BLaER1 treated with 17β-estradiol and CSF1 and Interleukin-3, amounts not matched to agents 10 nM and 100 nM (cell line): Measurements from ENCODE around the gene ST6GAL1.

Source experiments
- H3K27ac ChIP-seq, 11 experiments: shearing (Covaris generic); formaldehyde crosslinking; 2 replicates each; pipeline ENCODE4 v1.8.1; 2022
- H3K27me3 ChIP-seq, 11 experiments: shearing (Covaris generic); formaldehyde crosslinking; 2 replicates each; pipeline ENCODE4 v1.8.1; 2022
- H3K36me3 ChIP-seq, 11 experiments: shearing (Covaris generic); formaldehyde crosslinking; 2 replicates each; pipeline ENCODE4 v1.8.1; 2022
- H3K4me1 ChIP-seq, 10 experiments: shearing (Covaris generic); formaldehyde crosslinking; 2 replicates each; pipeline ENCODE4 v1.8.1; 2022
- H3K4me2 ChIP-seq, 11 experiments: shearing (Covaris generic); formaldehyde crosslinking; 2 replicates each; pipeline ENCODE4 v1.8.1; 2022
- H3K4me3 ChIP-seq, 10 experiments: shearing (Covaris generic); formaldehyde crosslinking; 2 replicates each; pipeline ENCODE4 v1.8.1; 2022
- H3K9ac ChIP-seq, 11 experiments: shearing (Covaris generic); formaldehyde crosslinking; 2 replicates each; pipeline ENCODE4 v1.8.1; 2022
- H3K9me3 ChIP-seq, 11 experiments: shearing (Covaris generic); formaldehyde crosslinking; replicated peaks in 1 of 11; 2 replicates each; pipeline ENCODE4 v1.8.1; 2022
- H4K20me1 ChIP-seq, 11 experiments: shearing (Covaris generic); formaldehyde crosslinking; 2 replicates each; pipeline ENCODE4 v1.8.1; 2022
- Cebpa-rat ChIP-seq, 11 experiments: shearing (Covaris generic); IDR thresholded peaks; 2 replicates each; pipeline ENCODE4 v1.8.1; 2022

The ST6GAL1 gene

DNA sequence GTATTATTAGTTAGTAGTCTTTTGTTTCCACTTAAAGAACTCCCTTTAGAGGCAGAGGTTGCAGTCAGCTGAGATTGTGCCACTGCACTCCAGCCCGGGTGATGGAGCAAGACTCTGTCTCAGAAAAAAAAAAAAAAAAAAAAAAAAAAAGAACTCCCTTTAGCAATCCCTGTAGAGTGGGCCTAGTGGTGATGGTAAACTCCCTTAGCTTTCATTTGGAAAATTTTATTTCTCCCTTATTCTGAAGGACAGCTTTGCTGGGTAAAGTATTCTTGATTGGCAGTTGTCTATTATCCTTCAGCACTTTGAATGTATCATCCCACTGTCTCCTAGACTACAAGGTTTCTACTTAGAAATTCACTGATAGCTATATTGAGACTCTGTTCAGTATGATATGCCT lies 163.0 kb downstream of the ST6GAL1 start:
- no peak for TF ChIP-seq Cebpa-rat (IDR thresholded peaks at IDR 0.05)
- no peaks in the 10 kb centered on the region for H3K4me1 ChIP-seq
- no peak overlapping the region for H3K4me2 ChIP-seq
- H3K36me3 ChIP-seq = peaks cover 0 to 10% (median 0%) of the 10 kb centered on the region in 11 experiments; a peak in 5 of 22 replicates
- H3K27ac ChIP-seq = no peak overlapping the region
- peaks cover 49 to 85% (median 65%) of the 10 kb centered on the region in 11 experiments for H3K9me3 ChIP-seq
- H4K20me1 ChIP-seq = no peaks in the 10 kb centered on the region
- no peaks in the 10 kb centered on the region for H3K27me3 ChIP-seq
- no peak overlapping the region for H3K9ac ChIP-seq
- no peak overlapping the region for H3K4me3 ChIP-seq

GRCh38 chr3:187098923-187099512 lies 168.7 kb downstream of the ST6GAL1 start:
- no peaks in the 10 kb centered on the region for H4K20me1 ChIP-seq
- no peak for TF ChIP-seq Cebpa-rat (IDR thresholded peaks at IDR 0.05)
- no peak overlapping the region for H3K9ac ChIP-seq
- peaks cover 0 to 10% (median 0%) of the 10 kb centered on the region in 11 experiments; a peak in 5 of 22 replicates for H3K36me3 ChIP-seq
- H3K27ac ChIP-seq = no peak overlapping the region
- H3K27me3 ChIP-seq = no peaks in the 10 kb centered on the region
- H3K4me2 ChIP-seq = no peak overlapping the region
- no peak overlapping the region for H3K4me3 ChIP-seq
- peaks cover 6 to 18% (median 13%) of the 10 kb centered on the region in 10 experiments for H3K4me1 ChIP-seq
- peaks cover 35 to 66% (median 54%) of the 10 kb centered on the region in 11 experiments for H3K9me3 ChIP-seq

GRCh38 chr3:187101184-187102072 lies 171.1 kb downstream of the ST6GAL1 start:
- Histone ChIP-seq H4K20me1 (no peaks in the 10 kb centered on the region), H3K36me3 (no peaks in the 10 kb centered on the region), H3K4me3 (no peak overlapping the region), H3K9me3 (peaks cover 14 to 42% (median 31%) of the 10 kb centered on the region in 11 experiments), H3K27ac (no peak overlapping the region; a peak in 1 of 22 replicates), H3K9ac (0 out of 22 replicates have a peak overlapping the region, but pooled peaks of 1 of the 11 experiments have one; percentile 16), H3K27me3 (no peaks in the 10 kb centered on the region), H3K4me1 (peaks cover 6 to 18% (median 13%) of the 10 kb centered on the region in 10 experiments), H3K4me2 (peak overlapping the region; percentile 10 to 67 (median 38); a peak in 20 of 22 replicates)
- no peak for TF ChIP-seq Cebpa-rat (IDR thresholded peaks at IDR 0.05)

DNA sequence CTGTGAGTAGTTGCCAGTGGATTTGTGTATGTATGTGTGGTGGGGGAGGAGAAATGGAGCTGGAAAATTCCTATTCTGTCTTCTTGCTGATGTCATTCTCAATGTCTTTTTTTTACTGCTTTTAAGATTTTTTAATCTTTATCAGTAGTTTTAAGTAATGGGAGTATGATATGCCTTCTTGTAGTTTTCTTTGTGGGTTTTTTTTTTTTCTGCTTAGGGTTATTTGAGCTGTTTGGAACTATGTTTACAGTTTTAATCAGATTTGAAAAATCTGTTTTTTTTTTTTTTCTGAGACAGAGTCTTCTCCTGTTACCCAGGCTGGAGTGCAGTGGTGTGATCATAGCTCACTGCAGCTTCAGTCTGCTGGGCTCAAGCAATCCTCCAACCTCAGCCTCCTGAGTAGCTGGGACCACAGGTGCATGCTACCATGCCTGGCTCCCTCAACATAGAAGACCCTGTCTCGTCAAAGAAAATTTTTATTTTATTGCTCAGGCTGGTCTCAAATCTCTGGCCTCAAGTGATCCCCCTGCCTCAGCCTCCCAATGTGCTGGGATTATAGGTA lies 171.8 kb downstream of the ST6GAL1 start:
- TF ChIP-seq Cebpa-rat (IDR thresholded peaks at IDR 0.05) = no peak
- peaks cover 6 to 18% (median 13%) of the 10 kb centered on the region in 10 experiments for H3K4me1 ChIP-seq
- H3K27ac ChIP-seq = no peak overlapping the region
- H3K36me3 ChIP-seq = no peaks in the 10 kb centered on the region; a peak in 1 of 22 replicates
- peaks cover 8 to 35% (median 24%) of the 10 kb centered on the region in 11 experiments; a peak in 20 of 22 replicates for H3K9me3 ChIP-seq
- no peaks in the 10 kb centered on the region for H4K20me1 ChIP-seq
- peak overlapping the region; percentile 10 to 67 (median 38); a peak in 20 of 22 replicates for H3K4me2 ChIP-seq
- peak overlapping the region in 1 of 11 experiments; percentile 16; a peak in 1 of 22 replicates for H3K9ac ChIP-seq
- H3K27me3 ChIP-seq = no peaks in the 10 kb centered on the region
- no peak overlapping the region for H3K4me3 ChIP-seq

GRCh38 chr3:187103251-187103650 lies 172.9 kb downstream of the ST6GAL1 start:
- H3K4me3 ChIP-seq = no peak overlapping the region
- TF ChIP-seq Cebpa-rat (IDR thresholded peaks at IDR 0.05) = no peak
- H3K9ac ChIP-seq = no peak overlapping the region
- no peak overlapping the region for H3K27ac ChIP-seq
- H3K27me3 ChIP-seq = no peaks in the 10 kb centered on the region
- H3K4me1 ChIP-seq = peaks cover 6 to 18% (median 13%) of the 10 kb centered on the region in 10 experiments
- H3K4me2 ChIP-seq = no peak overlapping the region
- peaks cover 5 to 24% (median 16%) of the 10 kb centered on the region in 11 experiments; a peak in 20 of 22 replicates for H3K9me3 ChIP-seq
- H4K20me1 ChIP-seq = no peaks in the 10 kb centered on the region
- no peaks in the 10 kb centered on the region; a peak in 1 of 22 replicates for H3K36me3 ChIP-seq

GRCh38 chr3:187104342-187104741 lies 174.0 kb downstream of the ST6GAL1 start:
- H3K4me2 ChIP-seq = no peak overlapping the region
- no peaks in the 10 kb centered on the region; a peak in 1 of 22 replicates for H3K36me3 ChIP-seq
- no peak overlapping the region for H3K4me3 ChIP-seq
- H3K27me3 ChIP-seq = no peaks in the 10 kb centered on the region
- H4K20me1 ChIP-seq = no peaks in the 10 kb centered on the region
- H3K4me1 ChIP-seq = peaks cover 6 to 15% (median 13%) of the 10 kb centered on the region in 10 experiments
- TF ChIP-seq Cebpa-rat (IDR thresholded peaks at IDR 0.05) = no peak
- no peak overlapping the region for H3K9ac ChIP-seq
- peaks cover 0 to 13% (median 7%) of the 10 kb centered on the region in 11 experiments; a peak in 20 of 22 replicates for H3K9me3 ChIP-seq
- H3K27ac ChIP-seq = no peak overlapping the region

GRCh38 chr3:187104933-187105332 lies 174.6 kb downstream of the ST6GAL1 start:
- no peaks in the 10 kb centered on the region; a peak in 1 of 22 replicates for H3K36me3 ChIP-seq
- no peak overlapping the region for H3K9ac ChIP-seq
- peaks cover 0 to 7% (median under 1%) of the 10 kb centered on the region in 11 experiments; a peak in 7 of 22 replicates for H3K9me3 ChIP-seq
- no peak overlapping the region for H3K4me3 ChIP-seq
- no peak for TF ChIP-seq Cebpa-rat (IDR thresholded peaks at IDR 0.05)
- H3K27ac ChIP-seq = no peak overlapping the region
- no peak overlapping the region for H3K4me2 ChIP-seq
- H4K20me1 ChIP-seq = no peaks in the 10 kb centered on the region
- peaks cover 6 to 15% (median 13%) of the 10 kb centered on the region in 10 experiments for H3K4me1 ChIP-seq
- H3K27me3 ChIP-seq = no peaks in the 10 kb centered on the region

- Histone ChIP-seq H3K4me2 (no peak overlapping the region), H3K9ac (no peak overlapping the region), H3K27ac (no peak overlapping the region), H3K36me3 (no peaks in the 10 kb centered on the region; a peak in 1 of 22 replicates), H3K4me3 (no peak overlapping the region), H3K9me3 (no peaks in the 10 kb centered on the region), H4K20me1 (no peaks in the 10 kb centered on the region), H3K27me3 (no peaks in the 10 kb centered on the region), H3K4me1 (peaks cover 6 to 15% (median 13%) of the 10 kb centered on the region in 10 experiments)
- no peak for TF ChIP-seq Cebpa-rat (IDR thresholded peaks at IDR 0.05)
Observed at GRCh38 chr3:187105700-187106099, 175.4 kb downstream of the ST6GAL1 start.

- no peaks in the 10 kb centered on the region for H3K27me3 ChIP-seq
- H3K27ac ChIP-seq = no peak overlapping the region
- no peak overlapping the region for H3K4me3 ChIP-seq
- no peaks in the 10 kb centered on the region; a peak in 1 of 22 replicates for H3K36me3 ChIP-seq
- peaks cover 0 to 8% (median 7%) of the 10 kb centered on the region in 10 experiments; a peak in 15 of 20 replicates for H3K4me1 ChIP-seq
- H3K4me2 ChIP-seq = no peak overlapping the region
- no peaks in the 10 kb centered on the region for H3K9me3 ChIP-seq
- H3K9ac ChIP-seq = no peak overlapping the region
- TF ChIP-seq Cebpa-rat (IDR thresholded peaks at IDR 0.05) = no peak
- no peaks in the 10 kb centered on the region for H4K20me1 ChIP-seq
Observed at GRCh38 chr3:187107989-187108388, 177.7 kb downstream of the ST6GAL1 start.
